ENCODE results near the gene ZNF565.
A peak's percentile ranks its signal among the peaks of the same experiment; 100 is the strongest.
"Not testable (repeated sequence)": the region's sequence is repeated elsewhere in the genome, so short reads cannot be mapped to it uniquely, and the experiment has no call there.

The ZNF565 gene

GRCh38 chr19:36149673-36150406 is 64.6 kb downstream of the ZNF565 start:
- no peak for DNase-seq (ENCODE audit: low spot score)

- no peak for DNase-seq (ENCODE audit: low spot score)
These were observed 69.8 kb downstream of the ZNF565 start for GRCh38 chr19:36144624-36145023.

GRCh38 chr19:36142496-36142895 is 72.0 kb downstream of the ZNF565 start:
- DNase-seq (ENCODE audit: low spot score) = no peak

DNA sequence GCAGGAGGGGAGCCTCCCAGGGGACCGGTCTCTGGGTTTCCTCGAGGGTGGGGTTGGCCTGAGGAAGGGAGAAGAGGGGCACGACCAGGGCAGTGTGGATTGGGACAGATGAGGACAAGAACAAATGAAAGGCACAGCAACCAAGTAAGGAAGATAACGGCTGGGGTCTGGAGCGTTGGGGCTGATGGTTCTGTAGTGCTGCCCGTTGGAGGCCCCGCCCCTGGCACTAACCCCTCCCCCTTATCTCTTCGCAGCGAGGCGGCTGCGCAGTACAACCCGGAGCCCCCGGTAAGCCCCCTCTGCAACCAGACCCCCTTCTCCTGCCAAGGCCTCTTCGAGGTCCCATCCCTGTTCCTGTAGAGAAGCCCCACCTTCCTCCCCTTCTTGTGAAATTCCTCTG is 72.4 kb downstream of the ZNF565 start:
- no peak for DNase-seq (ENCODE audit: low spot score)

DNA sequence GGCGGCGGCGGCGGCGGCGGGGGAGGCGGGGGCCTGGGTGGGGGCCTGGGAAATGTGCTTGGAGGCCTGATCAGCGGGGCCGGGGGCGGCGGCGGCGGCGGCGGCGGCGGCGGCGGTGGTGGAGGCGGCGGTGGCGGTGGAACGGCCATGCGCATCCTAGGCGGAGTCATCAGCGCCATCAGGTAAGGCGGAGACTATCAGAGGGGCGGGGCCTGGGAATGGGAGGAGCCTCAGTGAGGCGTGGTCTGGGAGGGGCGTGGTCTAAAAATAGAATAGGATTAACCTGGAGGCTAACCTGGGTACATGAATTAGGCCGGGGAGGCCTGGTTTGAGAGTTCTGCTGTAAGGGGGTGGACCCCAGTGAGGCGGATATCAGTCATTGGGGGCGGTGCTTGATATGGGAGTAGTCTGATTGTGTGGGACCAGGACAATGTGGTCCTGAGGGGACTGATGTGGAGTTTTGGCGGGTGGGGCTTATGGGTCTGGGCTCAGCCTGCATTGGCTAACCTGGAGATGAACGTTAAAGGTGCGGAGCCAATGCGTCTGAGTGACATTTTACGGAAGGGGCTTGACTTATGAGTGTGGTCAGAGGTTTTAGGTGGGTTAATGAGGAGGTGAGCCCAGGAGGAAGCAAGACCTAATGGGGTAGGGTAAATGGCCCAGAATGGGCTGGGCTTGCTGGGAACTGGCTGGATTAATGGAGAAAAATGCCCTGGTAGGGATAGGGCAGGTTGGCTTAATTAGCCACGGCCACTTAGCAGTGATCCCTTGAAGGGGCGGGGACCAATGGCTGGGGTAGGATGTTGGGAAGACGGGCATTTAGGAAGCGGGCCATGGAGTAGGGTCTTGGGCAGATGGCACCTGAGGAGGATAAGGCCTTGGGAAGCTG is 73.2 kb downstream of the ZNF565 start:
- peak; percentile 69 for DNase-seq (ENCODE audit: low spot score)

GRCh38 chr19:36140304-36141038 is 74.0 kb downstream of the ZNF565 start:
- no peak for DNase-seq (ENCODE audit: low spot score)

DNA sequence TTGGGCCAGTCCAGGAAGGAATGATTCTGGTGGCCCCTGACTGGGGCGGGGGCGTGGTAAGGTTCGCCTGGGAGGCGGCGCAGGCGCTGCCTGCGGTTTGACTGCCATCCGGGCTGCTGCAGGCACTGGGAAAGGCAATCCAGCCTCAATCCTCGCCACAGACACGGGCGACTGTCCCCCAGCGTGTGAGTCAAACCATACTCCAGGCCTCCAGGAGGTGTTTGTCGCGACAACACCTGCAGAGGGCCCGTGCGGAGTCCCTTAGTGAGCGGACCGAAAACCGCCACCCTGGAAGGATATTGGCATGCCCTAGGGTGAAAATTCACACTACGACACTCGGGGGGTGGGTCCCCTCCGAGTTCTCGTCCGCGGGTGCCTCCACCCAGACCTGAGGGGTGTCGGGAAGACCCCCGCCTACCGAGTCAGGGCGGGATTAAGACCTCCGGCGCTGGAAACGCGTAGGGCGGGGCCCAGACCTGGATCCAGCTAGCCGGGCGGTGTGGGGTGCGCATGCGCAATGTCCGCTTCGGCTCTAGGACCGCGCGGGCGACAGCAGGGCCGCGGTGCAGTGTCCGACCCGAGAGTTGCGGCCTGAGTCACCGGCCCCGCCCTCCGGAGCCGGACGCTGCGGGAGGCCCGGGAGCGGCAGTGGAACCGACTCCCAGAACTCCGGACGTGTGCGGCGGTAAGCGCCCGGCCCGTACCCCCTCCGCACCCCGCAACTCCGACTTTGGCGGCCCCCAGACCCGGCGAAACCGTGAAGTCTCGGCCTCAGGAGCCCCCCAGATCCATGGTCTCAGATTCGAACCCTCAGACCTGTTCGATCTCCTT is 74.8 kb downstream of the ZNF565 start, which contains the start of gene CAPNS1:
CAPNS1 (plus strand) TSS at position 594 of the 831 bp plus-strand sequence. CDS start 946 bp downstream, outside the sequence.
- DNase-seq (ENCODE audit: low spot score) = peak; percentile 94

- no peak for DNase-seq (ENCODE audit: low spot score)
These were observed 75.4 kb downstream of the ZNF565 start for GRCh38 chr19:36139120-36139472.

- DNase-seq (ENCODE audit: low spot score) = no peak
These were observed 77.3 kb downstream of the ZNF565 start for GRCh38 chr19:36136964-36137686.

- not testable (repeated sequence) for DNase-seq (ENCODE audit: low spot score)
These were observed 79.6 kb downstream of the ZNF565 start for GRCh38 chr19:36134867-36135266.
